ENCODE measurements around the gene FAM120A. TPM values are rescaled to one million over a fixed set of nuclear protein-coding genes. Genes with fewer than 3 reads are reported as not detected.
"Not testable (repeated sequence)": the region's sequence is repeated elsewhere in the genome, so short reads cannot be mapped to it uniquely, and the experiment has no call there.

Gene FAM120A
- total RNA-seq (2014; rRNA removed; shearing (Covaris generic)) = 62.5 and 100 TPM in 2 replicates

GRCh38 chr9:93450945-93451815, at the start of gene FAM120A:
Gene FAM120A (plus strand): TSS chr9:93451685. CDS start chr9:93451916, 231 bp downstream.
- peak; percentile 74 for DNase-seq (ENCODE audit: low read depth)

DNA sequence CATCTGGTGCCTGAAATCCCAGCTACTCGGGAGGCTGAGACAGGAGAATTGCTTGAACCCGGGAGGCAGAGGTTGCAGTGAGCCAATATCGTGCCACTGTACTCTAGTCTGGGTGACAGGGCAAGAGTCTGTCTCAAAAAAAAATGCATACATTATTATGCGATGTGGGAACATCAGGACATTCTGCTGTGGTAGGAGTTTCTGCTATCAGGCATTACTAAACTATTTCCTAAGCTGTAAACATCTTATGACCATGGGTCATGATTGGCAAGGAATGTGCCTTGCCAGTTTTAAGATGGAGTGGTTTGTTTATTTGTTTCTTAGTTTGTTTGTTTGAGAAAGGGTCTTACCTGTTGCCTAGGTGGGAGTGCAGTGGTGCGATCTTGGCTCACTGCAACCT, 45.1 kb upstream of the FAM120A start:
- no peak for DNase-seq (ENCODE audit: low read depth)

DNA sequence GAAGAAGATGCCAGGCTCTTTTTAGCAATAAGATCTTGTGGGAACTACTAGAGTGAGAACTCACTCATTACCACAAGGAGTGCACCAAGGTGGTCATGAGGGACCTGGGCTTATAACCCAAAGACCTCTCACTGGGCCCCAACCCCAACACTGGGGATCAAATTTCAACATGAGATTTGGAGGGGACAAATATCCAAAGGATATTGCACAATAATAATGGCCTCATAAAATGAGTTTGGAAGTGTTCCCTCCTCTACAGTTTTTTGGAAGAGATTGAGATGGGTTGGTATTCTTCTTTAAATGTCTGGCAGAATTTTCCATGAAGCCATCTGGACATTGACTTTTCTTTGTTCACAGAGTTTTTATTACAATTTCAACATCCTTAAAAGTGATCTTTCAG, 38.0 kb upstream of the FAM120A start:
- no peak for DNase-seq (ENCODE audit: low read depth)

- DNase-seq (ENCODE audit: low read depth) = no peak
Observed at GRCh38 chr9:93415176-93415690, 36.3 kb upstream of the FAM120A start.

- DNase-seq (ENCODE audit: low read depth) = no peak
Observed at GRCh38 chr9:93416530-93417235, 34.8 kb upstream of the FAM120A start.

DNA sequence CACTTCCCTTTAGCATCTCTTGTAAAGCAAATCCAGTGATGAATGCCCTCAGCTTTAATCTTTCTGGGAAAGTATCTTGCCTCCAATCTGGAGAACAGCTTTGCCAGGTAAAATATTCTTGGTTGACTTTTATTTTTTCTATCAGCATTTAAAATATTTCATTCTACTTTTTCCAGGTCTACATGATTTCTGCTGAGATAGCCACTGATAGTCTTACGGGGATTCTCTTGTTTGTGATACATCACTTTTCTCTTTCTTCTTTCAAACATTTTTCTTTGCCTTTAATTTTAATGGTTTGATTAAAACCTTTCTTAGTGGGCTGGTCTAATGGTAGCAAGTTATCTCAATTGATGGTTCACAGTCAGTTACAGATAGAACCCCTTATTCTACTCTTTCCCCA, 33.9 kb upstream of the FAM120A start:
- DNase-seq (ENCODE audit: low read depth) = no peak

DNA sequence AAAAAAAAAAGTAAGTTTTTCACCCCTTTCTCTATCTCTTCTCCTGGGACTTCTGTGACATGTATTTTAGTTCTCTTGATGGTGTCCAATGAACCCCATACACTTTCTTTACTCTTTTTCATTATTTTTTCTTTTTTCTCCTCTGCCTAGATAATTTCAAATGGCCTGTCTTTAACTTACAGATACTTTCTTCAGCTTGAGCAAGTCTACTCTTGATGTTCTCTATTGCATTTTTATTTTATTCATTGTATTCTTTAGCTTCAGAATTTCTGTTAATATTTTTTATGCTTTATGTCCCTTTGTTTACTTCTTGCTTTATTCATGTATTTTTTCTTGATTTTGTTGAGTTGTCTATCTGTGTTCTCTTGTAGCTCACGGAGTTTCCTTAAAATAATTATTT, 32.5 kb upstream of the FAM120A start:
- DNase-seq (ENCODE audit: low read depth) = no peak

DNA sequence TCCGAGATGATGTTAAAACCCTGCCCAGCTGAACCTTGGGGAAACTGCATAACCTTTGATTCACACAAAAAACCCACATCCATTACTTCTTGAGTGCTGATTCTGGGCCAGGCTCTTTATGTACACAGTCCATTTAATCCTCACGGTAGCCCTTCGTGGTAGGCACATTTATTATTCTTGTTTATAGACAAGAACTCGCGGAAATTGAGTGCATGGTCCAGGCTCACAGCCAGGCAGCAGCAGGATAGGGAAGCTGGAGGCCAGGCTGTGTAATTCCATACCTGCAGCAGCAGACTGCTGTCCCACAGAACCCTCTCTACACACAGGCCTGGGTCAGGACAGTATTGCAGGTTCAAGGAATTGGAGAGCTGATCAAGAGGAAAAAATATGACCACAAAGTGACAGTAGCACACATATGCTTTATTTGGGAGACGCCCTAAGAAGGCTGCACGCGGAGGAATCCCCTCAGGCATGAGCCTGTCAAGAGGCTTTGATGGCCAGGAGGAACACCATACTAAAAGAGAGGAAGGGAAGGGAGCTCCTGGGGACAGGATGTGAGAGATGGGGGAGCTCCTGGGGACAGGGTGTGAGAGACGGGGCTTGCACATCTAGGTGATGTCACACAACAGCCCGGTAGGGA, 28.4 kb upstream of the FAM120A start:
- no peak for DNase-seq (ENCODE audit: low read depth)

GRCh38 chr9:93427655-93428379, 23.7 kb upstream of the FAM120A start:
- no peak for DNase-seq (ENCODE audit: low read depth)

- no peak for DNase-seq (ENCODE audit: low read depth)
Observed at GRCh38 chr9:93431539-93432105, 19.9 kb upstream of the FAM120A start.

DNA sequence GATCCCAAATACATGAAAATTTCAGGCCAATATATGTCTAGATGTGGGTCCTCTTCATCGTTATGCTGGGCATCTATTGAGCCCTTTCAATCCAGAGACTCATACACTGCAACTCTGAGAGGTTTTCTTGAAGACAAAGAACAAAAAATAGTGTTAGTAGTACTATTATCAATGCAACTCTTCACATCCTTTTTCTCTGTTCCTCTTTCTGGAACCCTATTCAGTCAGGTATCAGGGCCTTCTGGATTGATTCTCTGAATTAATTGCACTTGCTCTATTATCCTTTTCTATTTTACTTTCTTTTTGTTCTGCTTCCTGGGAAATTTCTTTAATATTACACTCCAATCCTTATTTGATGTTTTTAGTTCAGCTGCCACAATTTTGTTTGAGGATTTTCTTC, 18.5 kb upstream of the FAM120A start:
- DNase-seq (ENCODE audit: low read depth) = no peak

- no peak for DNase-seq (ENCODE audit: low read depth)
Observed at GRCh38 chr9:93434056-93434455, 17.4 kb upstream of the FAM120A start.

DNA sequence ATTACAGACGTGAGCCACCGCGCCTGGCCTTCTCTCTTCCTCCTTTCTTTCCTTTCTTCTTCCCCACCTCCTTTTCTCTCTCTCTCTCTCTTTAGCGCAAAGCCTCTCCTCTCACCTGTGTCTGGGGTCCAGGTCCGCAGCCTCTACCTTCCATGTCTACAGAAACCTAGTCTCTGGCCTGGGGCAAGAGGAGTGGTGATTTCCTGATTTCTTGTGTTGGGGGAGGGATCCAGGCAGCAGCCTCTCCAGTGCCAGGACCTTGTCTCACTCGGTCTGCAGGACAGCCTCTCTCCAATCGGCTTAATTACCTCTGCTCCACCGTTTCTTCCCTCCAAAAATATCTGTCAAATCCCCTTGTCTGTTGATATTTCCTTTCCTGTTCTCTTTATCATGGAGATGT, 16.1 kb upstream of the FAM120A start:
- no peak for DNase-seq (ENCODE audit: low read depth)

- no peak for DNase-seq (ENCODE audit: low read depth)
Observed at GRCh38 chr9:93436218-93436617, 15.3 kb upstream of the FAM120A start.

DNA sequence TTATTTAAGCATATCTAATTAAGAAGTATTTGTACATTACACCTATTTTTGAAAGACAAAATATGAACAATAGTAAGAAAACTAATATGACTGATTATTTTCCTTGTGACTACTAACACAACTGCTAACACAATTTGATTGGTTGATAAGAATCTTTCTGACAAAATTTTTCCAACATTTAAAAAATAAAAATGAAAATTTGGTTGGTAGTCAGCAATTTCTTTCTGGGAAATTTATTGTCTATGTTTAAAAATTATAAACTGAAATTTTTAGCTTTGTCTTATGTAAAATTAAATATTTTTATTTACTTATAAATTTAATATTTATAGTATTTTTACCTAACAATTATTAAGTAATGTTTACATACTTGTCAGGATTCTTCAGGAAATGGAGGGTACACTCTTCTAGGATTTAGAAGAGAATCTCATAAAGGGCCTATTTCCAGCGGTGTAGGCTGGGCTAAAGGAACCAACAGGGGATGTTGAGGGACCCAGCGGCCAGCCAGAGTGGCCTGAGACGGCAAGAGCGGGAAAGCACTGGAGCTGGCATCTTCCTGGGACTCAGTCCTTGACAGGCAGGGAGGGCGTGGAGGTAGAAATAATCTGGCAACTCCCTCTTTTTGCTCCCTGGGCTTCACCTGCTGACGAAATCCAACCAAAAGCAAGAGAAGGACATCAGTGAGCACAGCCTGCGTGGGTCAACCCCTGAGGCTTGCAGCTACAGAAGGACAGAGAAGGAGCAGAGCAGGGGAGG, 14.7 kb upstream of the FAM120A start:
- DNase-seq (ENCODE audit: low read depth) = no peak

DNA sequence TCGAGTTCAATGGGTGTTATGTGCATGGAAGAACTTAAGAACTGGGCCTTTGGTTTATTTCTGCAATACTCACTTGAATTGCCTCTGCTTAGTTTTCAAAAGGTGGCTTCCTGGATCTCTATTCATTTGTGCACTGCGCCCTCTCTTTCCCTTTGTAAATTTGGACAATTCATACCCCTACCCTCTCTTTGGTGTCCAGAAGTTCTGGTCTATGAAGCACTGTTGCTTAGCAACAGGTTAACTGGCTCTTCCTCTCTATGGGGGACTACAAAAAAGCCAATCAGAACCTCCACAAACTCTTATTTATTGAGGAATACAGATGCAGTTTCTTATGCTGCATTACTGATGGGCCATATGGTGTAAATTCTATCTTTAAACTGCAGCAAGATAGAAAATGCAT, 13.5 kb upstream of the FAM120A start:
- no peak for DNase-seq (ENCODE audit: low read depth)

- DNase-seq (ENCODE audit: low read depth) = not testable (repeated sequence)
Observed at GRCh38 chr9:93439301-93439700, 12.2 kb upstream of the FAM120A start.

DNA sequence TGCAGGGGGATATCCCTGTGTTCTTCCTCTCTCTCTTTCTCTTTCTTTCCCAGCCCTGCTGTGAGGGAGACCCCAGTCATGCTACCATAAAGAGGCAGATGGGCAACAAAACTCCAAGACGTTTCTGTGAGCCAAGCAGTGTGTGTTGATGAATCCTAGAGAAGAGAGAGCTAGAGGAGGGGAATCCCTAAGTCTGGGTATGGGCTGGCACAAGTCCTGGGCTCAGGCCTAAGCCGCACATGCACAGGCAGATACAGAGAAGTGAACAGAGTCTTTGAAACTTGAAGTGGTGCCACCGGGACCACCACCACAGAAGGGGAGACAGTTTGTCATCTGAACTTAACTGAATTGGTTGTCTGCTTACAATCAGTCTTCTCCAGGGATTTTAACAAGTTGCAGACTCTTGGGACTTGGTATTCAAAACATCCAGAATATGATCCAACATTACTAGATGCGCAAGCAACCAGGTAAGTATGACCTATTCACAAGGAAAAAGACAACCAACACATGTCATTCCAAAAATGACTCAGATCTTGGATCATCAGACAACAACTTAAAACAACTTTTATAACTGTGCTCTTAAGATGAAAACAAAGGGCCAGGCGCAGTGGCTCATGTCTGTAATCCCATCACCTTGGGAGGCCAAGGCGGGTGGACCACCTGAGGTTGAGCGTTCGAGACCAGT, 10.4 kb upstream of the FAM120A start:
- DNase-seq (ENCODE audit: low read depth) = no peak

DNA sequence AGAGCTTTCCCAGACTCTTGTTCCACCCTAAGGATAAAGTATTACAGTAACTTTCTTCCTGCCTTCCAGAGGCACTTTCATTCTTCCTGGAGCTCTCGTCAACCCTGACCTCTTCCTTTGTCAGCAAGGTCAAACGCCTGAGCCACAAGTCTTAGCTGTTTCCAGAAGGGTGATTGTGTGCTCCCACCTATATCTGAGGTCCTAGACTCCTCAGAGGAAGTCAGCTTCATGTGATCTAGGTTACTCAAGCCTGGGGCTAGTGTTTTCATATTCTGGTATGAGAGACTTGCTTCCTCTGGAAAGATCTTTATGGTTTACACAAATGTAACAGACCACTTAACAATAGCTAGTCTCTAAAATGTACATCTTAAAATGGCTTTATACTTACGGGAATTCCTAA, 5.4 kb upstream of the FAM120A start:
- DNase-seq (ENCODE audit: low read depth) = no peak

DNA sequence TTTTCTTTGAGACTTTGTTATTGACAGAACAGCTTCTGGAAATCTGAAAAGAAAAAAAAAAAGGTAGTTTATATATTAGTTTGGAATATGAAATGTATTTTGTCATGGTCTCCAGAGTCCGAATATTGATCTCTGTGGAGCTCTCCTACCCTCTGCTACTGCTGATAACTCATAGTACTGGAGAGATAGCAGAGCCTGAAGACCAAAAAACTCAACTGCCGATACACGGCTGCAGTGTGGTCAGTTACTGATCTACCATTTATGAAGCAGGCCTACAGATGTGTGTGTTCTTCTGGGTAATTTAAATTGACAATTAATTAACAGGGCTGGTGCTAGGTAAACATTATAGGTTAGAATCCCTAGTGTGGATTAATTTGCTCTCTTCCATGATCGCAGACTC, 3.8 kb upstream of the FAM120A start:
- no peak for DNase-seq (ENCODE audit: low read depth)
